Fibroblast of lung (primary cell): ENCODE results near the gene RNF25. TPM values are rescaled to one million over a fixed set of nuclear protein-coding genes. Genes with fewer than 3 reads are reported as not detected.

ENCODE experiments used
- DNase-seq, 2 donors: peaks; one replicate each; pipeline versions ENCODE4 v3.0.0 to v3.0.0-alpha.2; 2010; ENCODE audit warnings: low read depth in 2 of 2
- H2AFZ ChIP-seq: 2 replicates; pipeline ENCODE4 v1.5.1; 2012; ENCODE audit warnings: low read length, control low read depth, inconsistent platforms
- H3K27ac ChIP-seq: 2 replicates; pipeline ENCODE4 v1.5.1; 2011; ENCODE audit warnings: low read length, control low read depth; ENCODE audit not compliant: insufficient read depth
- H3K27me3 ChIP-seq: 2 replicates; pipeline ENCODE4 v1.5.1; 2011; ENCODE audit warnings: mild to moderate bottlenecking, low read length; ENCODE audit not compliant: control insufficient read depth, insufficient read depth
- H3K36me3 ChIP-seq: 2 replicates; pipeline ENCODE4 v1.5.1; 2011; ENCODE audit warnings: low read length; ENCODE audit not compliant: control insufficient read depth, insufficient read depth
- H3K4me1 ChIP-seq: 2 replicates; pipeline ENCODE4 v1.5.1; 2011; ENCODE audit warnings: low read length; ENCODE audit not compliant: control insufficient read depth, insufficient read depth; ENCODE audit errors: extremely low read depth
- H3K4me2 ChIP-seq: 2 replicates; pipeline ENCODE4 v1.5.1; 2011; ENCODE audit warnings: low read length, control low read depth; ENCODE audit not compliant: insufficient read depth; ENCODE audit errors: extremely low read depth
- H3K4me3 ChIP-seq, 4 experiments: fragments of 200-600 bp in 1 of 4; sonication (generic) in 1 of 4; replicated peaks in 1 of 4; 2 replicates each; pipeline ENCODE4 v1.5.1; 2011 to 2016; ENCODE audit warnings: low read length in 4 of 4, low read depth in 3 of 4, mild to moderate bottlenecking in 3 of 4, control low read depth in 2 of 4, inconsistent platforms in 1 of 4, mixed read lengths in 1 of 4; ENCODE audit not compliant: insufficient read depth in 1 of 4; ENCODE audit errors: control extremely low read depth in 1 of 4
- H3K79me2 ChIP-seq: 2 replicates; pipeline ENCODE4 v1.5.1; 2012; ENCODE audit warnings: mild to moderate bottlenecking, low read length, inconsistent platforms; ENCODE audit not compliant: control insufficient read depth, insufficient read depth
- H3K9ac ChIP-seq: 2 replicates; pipeline ENCODE4 v1.5.1; 2011; ENCODE audit warnings: mild to moderate bottlenecking, low read length, control low read depth; ENCODE audit not compliant: insufficient read depth
- H3K9me3 ChIP-seq: 2 replicates; pipeline ENCODE4 v1.5.1; 2012; ENCODE audit warnings: low read depth, low read length; ENCODE audit not compliant: control insufficient read depth, insufficient read depth
- H4K20me1 ChIP-seq: 2 replicates; pipeline ENCODE4 v1.5.1; 2011; ENCODE audit warnings: low read length; ENCODE audit not compliant: control insufficient read depth, insufficient read depth; ENCODE audit errors: extremely low read depth
- EZH2 ChIP-seq: IDR thresholded peaks from 2 replicates; pipeline ENCODE4 v1.5.1; 2012; ENCODE audit warnings: low read length, control low read depth, mild to moderate bottlenecking; ENCODE audit errors: missing control alignments
- polyA minus RNA-seq: library from RNA; depleted of rRNA, polyadenylated mRNA; stranded (reverse); fragments of >200 nt; gene quantifications from 2 replicates; pipeline ENCODE4 v1.2.3, GENCODE V29; 2011; ENCODE audit warnings: low replicate concordance
- polyA plus RNA-seq, 2 donors: library from polyadenylated mRNA; depleted of rRNA in 1 of 2; stranded (reverse) in 1 of 2; unstranded in 1 of 2; fragments of >200 nt; gene quantifications; 2 replicates each; pipeline ENCODE4 v1.2.1, GENCODE V29; 2011 to 2012; ENCODE audit warnings: missing spikeins in 1 of 2
- total RNA-seq: library from RNA; depleted of rRNA; stranded (reverse); fragments of >200 nt; gene quantifications from 2 replicates; pipeline ENCODE4 v1.2.1, GENCODE V29; 2014
- TF ChIP-seq, protein P1 (sequence below), 2 donors: IDR thresholded peaks in 1 of 2; conservative IDR thresholded peaks in 1 of 2; 1 replicate in 1 of 2; 2 replicates in 1 of 2; pipeline ENCODE4 v1.5.1; 2011 to 2012; ENCODE audit warnings: low read length in 2 of 2, control low read depth in 1 of 2, inconsistent platforms in 1 of 2, low read depth in 1 of 2, mild to moderate bottlenecking in 1 of 2

Gene RNF25
- 26.7 and 39.1 TPM in 2 replicates for total RNA-seq
- polyA plus RNA-seq: 42.1 and 75.0 TPM in 2 replicates
- 29.3 and 39.5 TPM in 2 replicates for polyA plus RNA-seq (2012)
- polyA minus RNA-seq: 154 and 192 TPM in 2 replicates

DNA sequence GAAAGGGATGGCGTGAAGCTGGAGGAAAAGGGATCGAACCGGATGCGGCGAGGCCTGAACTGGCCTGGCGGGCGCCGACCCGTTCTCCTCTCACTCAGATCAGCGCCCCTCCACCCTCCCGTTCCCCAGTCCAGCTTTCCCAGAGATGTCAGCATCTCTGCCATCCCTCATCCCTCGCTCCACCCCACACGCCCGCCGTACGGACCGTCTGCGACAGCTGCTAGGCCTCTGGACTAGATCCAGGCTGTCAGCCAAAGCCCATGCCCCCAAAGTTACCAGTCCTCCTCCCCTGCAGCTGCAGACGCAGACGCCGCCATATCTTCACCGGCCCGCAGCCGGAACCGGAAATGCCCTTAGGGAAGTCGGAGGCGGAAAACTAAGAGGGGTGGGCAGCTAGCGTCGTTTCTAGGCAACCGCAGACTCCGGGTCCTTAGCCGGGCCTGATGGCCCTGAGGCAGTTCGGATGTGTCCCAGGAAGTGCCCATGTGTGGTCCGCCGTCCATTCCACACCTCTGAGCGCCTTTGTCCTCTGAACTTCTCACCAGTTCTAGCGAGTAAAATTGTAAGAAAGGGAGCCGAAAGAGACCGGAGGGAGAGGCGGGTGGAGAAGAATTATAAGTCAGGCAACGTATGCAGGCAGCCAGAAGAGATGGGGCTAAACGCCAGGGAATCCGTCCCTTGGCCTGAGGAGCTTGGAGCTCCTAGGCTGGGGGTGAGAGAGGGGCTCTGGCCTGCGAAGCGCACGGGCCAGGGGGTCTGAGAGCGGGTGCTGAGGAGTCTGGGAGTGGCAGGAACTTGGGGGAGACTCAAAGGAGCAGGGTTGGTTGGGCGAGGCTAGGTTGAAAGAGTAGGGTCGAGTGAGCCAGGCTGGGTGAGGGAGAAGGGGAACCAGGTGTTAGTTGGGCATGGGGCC, at the start of gene RNF25, which contains the start of gene STK36:
Gene RNF25, minus strand, starts transcription at position 349 of the 913 bp plus-strand sequence. Its CDS starts 32 bp downstream, at position 317.
Gene STK36, plus strand, starts transcription at position 433 of the 913 bp plus-strand sequence. CDS start 744 bp downstream, outside the sequence.
- Histone ChIP-seq H3K79me2 (peaks cover 23% of the 10 kb centered on the region), H3K27ac (peak within 1 kb of the TSS; percentile 88), H3K27me3 (no peaks in the 10 kb centered on the region), H3K36me3 (peaks cover 16% of the 10 kb centered on the region), H3K4me3 (peak within 1 kb of the TSS; percentile 85 to 95 (median 94)), H3K4me1 (no peaks in the 10 kb centered on the region), H2AFZ (peak within 1 kb of the TSS; percentile 93), H4K20me1 (no peaks in the 10 kb centered on the region), H3K4me2 (peak within 1 kb of the TSS; percentile 99), H3K9me3 (no peaks in the 10 kb centered on the region), H3K9ac (peak within 1 kb of the TSS; percentile 84)
- peak; percentile 90 to 94 for DNase-seq
- TF ChIP-seq, protein P1, sequence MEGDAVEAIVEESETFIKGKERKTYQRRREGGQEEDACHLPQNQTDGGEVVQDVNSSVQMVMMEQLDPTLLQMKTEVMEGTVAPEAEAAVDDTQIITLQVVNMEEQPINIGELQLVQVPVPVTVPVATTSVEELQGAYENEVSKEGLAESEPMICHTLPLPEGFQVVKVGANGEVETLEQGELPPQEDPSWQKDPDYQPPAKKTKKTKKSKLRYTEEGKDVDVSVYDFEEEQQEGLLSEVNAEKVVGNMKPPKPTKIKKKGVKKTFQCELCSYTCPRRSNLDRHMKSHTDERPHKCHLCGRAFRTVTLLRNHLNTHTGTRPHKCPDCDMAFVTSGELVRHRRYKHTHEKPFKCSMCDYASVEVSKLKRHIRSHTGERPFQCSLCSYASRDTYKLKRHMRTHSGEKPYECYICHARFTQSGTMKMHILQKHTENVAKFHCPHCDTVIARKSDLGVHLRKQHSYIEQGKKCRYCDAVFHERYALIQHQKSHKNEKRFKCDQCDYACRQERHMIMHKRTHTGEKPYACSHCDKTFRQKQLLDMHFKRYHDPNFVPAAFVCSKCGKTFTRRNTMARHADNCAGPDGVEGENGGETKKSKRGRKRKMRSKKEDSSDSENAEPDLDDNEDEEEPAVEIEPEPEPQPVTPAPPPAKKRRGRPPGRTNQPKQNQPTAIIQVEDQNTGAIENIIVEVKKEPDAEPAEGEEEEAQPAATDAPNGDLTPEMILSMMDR (conservative IDR thresholded peaks at IDR 0.05 in 1 of 2, IDR thresholded peaks at IDR 0.05 in 1 of 2; ENCODE audit: low read depth in 1 of 2, low read length in 2 of 2): no peak
- TF ChIP-seq EZH2: no peak

- no peak for DNase-seq
- no peak overlapping the region for H3K27ac ChIP-seq
- TF ChIP-seq EZH2: no peak
- no peaks in the 10 kb centered on the region for H3K27me3 ChIP-seq
- peaks cover 18% of the 10 kb centered on the region for H3K79me2 ChIP-seq
- H4K20me1 ChIP-seq: no peaks in the 10 kb centered on the region
- H3K9me3 ChIP-seq: no peaks in the 10 kb centered on the region
- H3K4me2 ChIP-seq: no peak overlapping the region
- peaks cover 3% of the 10 kb centered on the region for H3K4me1 ChIP-seq
- H3K9ac ChIP-seq: no peak overlapping the region
- H3K4me3 ChIP-seq: no peak overlapping the region
- H2AFZ ChIP-seq: no peak overlapping the region
- H3K36me3 ChIP-seq: no peaks in the 10 kb centered on the region
These were observed 49.7 kb upstream of the RNF25 start for GRCh38 chr2:218721488-218721887.

- TF ChIP-seq, protein P1 (conservative IDR thresholded peaks at IDR 0.05 in 1 of 2, IDR thresholded peaks at IDR 0.05 in 1 of 2; ENCODE audit: low read depth in 1 of 2, low read length in 2 of 2): no peak
- TF ChIP-seq EZH2: no peak
- Histone ChIP-seq H3K4me3 (no peak overlapping the region), H3K4me2 (no peak overlapping the region), H2AFZ (no peak overlapping the region), H4K20me1 (no peaks in the 10 kb centered on the region), H3K27me3 (no peaks in the 10 kb centered on the region), H3K4me1 (peaks cover 4% of the 10 kb centered on the region), H3K79me2 (peaks cover 20% of the 10 kb centered on the region), H3K36me3 (no peaks in the 10 kb centered on the region), H3K9ac (no peak overlapping the region), H3K9me3 (no peaks in the 10 kb centered on the region), H3K27ac (no peak overlapping the region)
- DNase-seq: no peak
These were observed 48.5 kb upstream of the RNF25 start for GRCh38 chr2:218720048-218721041.
